RWPE1 (cell line): Measurements from ENCODE around the gene LRP3.

ENCODE experiments used
- CTCF ChIA-PET: fragments of 350-600 bp; sonication (Branson Sonifier 250); formaldehyde crosslinking; extraction: SDS; loops from one replicate; lab custom pipeline; 2021; lab: Yijun Ruan, JAX
- POLR2A ChIA-PET: fragments of 400-600 bp; formaldehyde crosslinking; extraction: SDS; loops from one replicate; lab custom pipeline; 2020; ENCODE audit warnings: antibody characterized with exemption; ENCODE audit not compliant: low non-redundant PET; lab: Yijun Ruan, JAX
- DNase-seq: peaks from one replicate; pipeline ENCODE4 v3.0.0; 2012; ENCODE audit warnings: low spot score
- H3K27ac ChIP-seq: fragments of 450-650 bp; 2 replicates; pipeline ENCODE4 v1.5.1; 2017
- CTCF ChIP-seq: fragments of 450-650 bp; conservative IDR thresholded peaks from 2 replicates; pipeline ENCODE4 v1.5.1; 2017; ENCODE audit warnings: low read depth, mild to moderate bottlenecking

Gene LRP3

GRCh38 chr19:33245948-33246708, 52.0 kb downstream of the LRP3 start:
- H3K27ac ChIP-seq, result no peak overlapping the region
- ChIA-PET POLR2A (no interaction called here), CTCF (interaction anchor here (0.6 to 1.0 kb wide), 4 partner anchors 24 to 768 kb away, joined by 3 to 7 read pairs (median 4); no protein-coding TSS in a partner anchor)
- TF ChIP-seq CTCF, result peak; percentile 45
- no peak for DNase-seq

DNA sequence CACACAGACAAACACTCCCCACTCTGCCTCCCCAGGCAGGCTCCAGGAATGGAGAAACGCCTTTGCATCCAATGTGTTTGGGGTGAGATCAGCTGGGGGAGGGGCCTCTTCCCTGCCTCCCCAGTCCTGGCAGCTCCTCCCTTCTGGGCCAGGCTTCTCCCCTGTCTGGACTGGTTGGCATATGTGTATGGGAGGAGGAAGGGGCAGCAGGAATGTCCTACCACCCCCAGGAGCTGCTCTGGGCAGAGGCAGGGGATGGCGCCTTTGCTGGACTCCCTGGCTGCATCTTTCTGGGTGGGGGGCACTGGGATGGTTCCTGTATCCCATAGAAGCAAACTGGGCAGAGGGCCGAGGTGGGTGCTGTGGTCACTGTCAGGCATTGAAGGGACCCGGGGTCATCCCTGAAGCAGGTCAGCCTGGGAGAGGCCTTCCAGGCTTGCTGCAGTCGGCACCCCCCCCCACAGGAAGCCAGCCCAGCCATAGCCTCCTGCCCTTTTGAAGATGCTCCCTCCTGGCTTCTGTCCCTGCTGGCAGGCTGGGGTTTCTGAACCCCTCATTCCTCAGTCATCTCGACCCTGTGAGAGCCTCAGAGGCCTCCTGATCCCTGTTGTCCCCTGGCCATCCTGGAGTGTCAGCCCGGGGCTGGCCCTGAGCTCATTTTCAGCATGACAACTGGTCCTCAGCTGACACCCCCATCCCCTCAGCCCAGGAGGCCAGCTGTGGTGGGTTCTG, 52.7 kb downstream of the LRP3 start:
- no peak overlapping the region for H3K27ac ChIP-seq
- DNase-seq, result no peak
- ChIA-PET POLR2A (no interaction called here), CTCF (interaction anchor here (0.6 to 1.1 kb wide), 6 partner anchors 9 to 767 kb away, joined by 3 to 7 read pairs (median 3); partner anchors contain the start of gene CEBPA)
- TF ChIP-seq CTCF, result no peak

- no peak overlapping the region for H3K27ac ChIP-seq
- CTCF ChIA-PET, result interaction anchor here (0.6 to 1.1 kb wide), 3 partner anchors 8 to 160 kb away, joined by 3 read pairs; no protein-coding TSS in a partner anchor
- no peak for DNase-seq
- POLR2A ChIA-PET, result no interaction called here
- no peak for TF ChIP-seq CTCF
Observed at GRCh38 chr19:33247441-33247819, 53.3 kb downstream of the LRP3 start.

- H3K27ac ChIP-seq, result no peak overlapping the region
- ChIA-PET CTCF (interaction anchor here (0.5 to 1.1 kb wide), 3 partner anchors 36 to 159 kb away, joined by 3 read pairs; no protein-coding TSS in a partner anchor), POLR2A (no interaction called here)
- TF ChIP-seq CTCF, result no peak
- DNase-seq, result no peak
Observed at GRCh38 chr19:33248104-33248503, 54.0 kb downstream of the LRP3 start.

GRCh38 chr19:33248553-33248953, 54.4 kb downstream of the LRP3 start:
- no peak for TF ChIP-seq CTCF
- CTCF ChIA-PET, result interaction anchor here (0.6 to 1.2 kb wide), 4 partner anchors 36 to 158 kb away, joined by 3 to 6 read pairs (median 3); no protein-coding TSS in a partner anchor
- H3K27ac ChIP-seq, result no peak overlapping the region
- POLR2A ChIA-PET, result interaction anchor here (0.8 kb wide), 1 partner anchor 128 kb away, joined by 4 read pairs; no protein-coding TSS in a partner anchor
- no peak for DNase-seq

- POLR2A ChIA-PET, result interaction anchor here (0.8 kb wide), 1 partner anchor 128 kb away, joined by 4 read pairs; no protein-coding TSS in a partner anchor
- DNase-seq, result peak; percentile 20
- no peak for TF ChIP-seq CTCF
- CTCF ChIA-PET, result interaction anchor here (0.6 to 1.2 kb wide), 3 partner anchors 45 to 158 kb away, joined by 3 to 6 read pairs (median 3); no protein-coding TSS in a partner anchor
- no peak overlapping the region for H3K27ac ChIP-seq
Observed at GRCh38 chr19:33248954-33249613, 55.0 kb downstream of the LRP3 start.
